Measurements from ENCODE around the gene CAMTA1.

Gene CAMTA1

DNA sequence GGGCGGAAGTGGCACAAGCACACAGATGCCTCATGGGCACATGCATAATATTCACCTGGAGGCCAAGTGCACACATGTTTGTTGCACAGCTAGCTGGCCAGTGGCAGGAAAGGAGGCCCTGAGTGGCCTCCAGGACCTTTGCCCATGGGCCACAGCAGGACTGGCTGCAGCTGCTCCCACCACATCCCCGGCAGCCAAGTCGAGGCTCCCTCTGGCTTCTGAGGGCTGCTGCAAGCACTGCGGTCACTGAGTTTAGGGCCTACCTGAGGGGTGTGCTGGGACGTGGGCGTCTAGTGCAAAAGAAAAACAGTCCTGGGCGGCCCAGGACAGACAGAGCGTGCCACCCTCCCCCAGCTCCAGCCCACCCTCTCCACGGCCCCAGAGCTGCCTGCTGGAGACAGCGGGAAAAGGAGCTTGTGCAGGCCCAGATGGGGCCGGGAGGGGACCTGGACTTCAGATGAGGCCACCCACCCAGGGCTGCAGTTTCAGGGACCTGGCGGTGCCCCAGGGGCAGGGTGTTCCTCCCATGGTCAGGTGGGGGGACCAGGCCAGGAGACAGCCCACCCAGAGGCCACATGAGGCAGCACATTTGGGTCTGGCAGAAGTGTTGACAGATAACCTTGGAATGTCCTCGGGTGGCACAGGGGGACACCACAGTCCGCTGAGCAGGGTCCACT is 720.0 kb downstream of the CAMTA1 start:
- no peak for DNase-seq (ENCODE audit: extremely low spot score)
- TF ChIP-seq LEF1 (IDR thresholded peaks at IDR 0.05; ENCODE audit: borderline replicate concordance) (no peak), FOXM1 (IDR thresholded peaks at IDR 0.05; ENCODE audit: borderline replicate concordance) (no peak), ELF4 (IDR thresholded peaks at IDR 0.05) (no peak), NFRKB (IDR thresholded peaks at IDR 0.05) (no peak)
- ChIA-PET POLR2A (no interaction called here), CTCF (no interaction called here)

- ChIA-PET POLR2A (no interaction called here), CTCF (no interaction called here)
- DNase-seq (ENCODE audit: extremely low spot score), result no peak
- TF ChIP-seq BHLHE40 (IDR thresholded peaks at IDR 0.05; ENCODE audit: borderline replicate concordance) (no peak), ARNT (IDR thresholded peaks at IDR 0.05) (no peak), LEF1 (IDR thresholded peaks at IDR 0.05; ENCODE audit: borderline replicate concordance) (no peak), FOXK2 (IDR thresholded peaks at IDR 0.05) (no peak), TARDBP (IDR thresholded peaks at IDR 0.05) (no peak), SP1 (IDR thresholded peaks at IDR 0.05) (no peak), FOXA1 (IDR thresholded peaks at IDR 0.05) (no peak), L3MBTL2 (conservative IDR thresholded peaks at IDR 0.05) (no peak)
Observed at GRCh38 chr1:7505771-7506453, 720.7 kb downstream of the CAMTA1 start.

- POLR2A ChIA-PET, result no interaction called here
- no peak for DNase-seq (ENCODE audit: extremely low spot score)
- TF ChIP-seq TARDBP (IDR thresholded peaks at IDR 0.05) (no peak), FOXK2 (IDR thresholded peaks at IDR 0.05) (no peak), FOXA1 (IDR thresholded peaks at IDR 0.05) (no peak), BHLHE40 (IDR thresholded peaks at IDR 0.05; ENCODE audit: borderline replicate concordance) (no peak), SP1 (IDR thresholded peaks at IDR 0.05) (no peak), ARNT (IDR thresholded peaks at IDR 0.05) (no peak), ZNF384 (IDR thresholded peaks at IDR 0.05) (no peak), SUZ12 (IDR thresholded peaks at IDR 0.05) (no peak)
- CTCF ChIA-PET, result no interaction called here
Observed at GRCh38 chr1:7506454-7507284, 721.4 kb downstream of the CAMTA1 start.

DNA sequence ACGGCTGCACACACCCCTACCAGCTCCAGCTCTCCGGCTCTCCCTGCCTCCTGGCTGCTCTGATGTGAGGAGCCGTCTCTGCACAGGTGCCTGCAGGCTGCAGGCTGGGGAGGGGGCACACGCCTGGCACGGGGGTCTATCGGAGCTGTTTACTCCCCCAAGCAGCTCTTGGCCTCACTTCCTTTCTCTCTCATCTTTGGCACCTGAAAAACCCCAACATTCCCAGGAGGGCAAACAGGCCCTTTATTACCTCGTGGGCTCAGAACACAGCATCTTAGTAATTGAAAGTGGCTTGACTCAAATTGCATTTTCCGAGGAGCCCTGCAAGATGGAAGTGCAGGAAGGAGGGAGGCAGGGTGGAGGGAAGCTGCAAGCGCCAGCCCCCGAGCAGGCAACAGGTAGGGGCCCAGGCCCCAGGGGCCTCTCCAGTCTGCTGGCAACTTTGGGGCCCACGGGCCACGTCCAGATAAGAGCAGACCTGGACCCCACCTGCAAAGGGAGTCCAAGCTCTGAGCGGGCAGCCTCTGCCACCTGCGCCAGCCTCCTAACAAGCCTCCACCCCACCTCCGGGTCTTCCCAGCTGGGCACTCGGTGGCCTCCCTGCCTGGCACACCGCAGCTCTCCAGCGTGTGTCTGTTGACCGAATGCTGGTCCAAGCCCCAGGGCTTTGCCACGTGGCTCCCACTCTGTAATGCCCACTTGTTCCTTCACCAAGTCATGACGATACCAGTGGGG is 722.2 kb downstream of the CAMTA1 start:
- no peak for TF ChIP-seq FOXA1 (IDR thresholded peaks at IDR 0.05)
- TF ChIP-seq NFRKB (IDR thresholded peaks at IDR 0.05), result no peak
- no peak for TF ChIP-seq BHLHE40 (IDR thresholded peaks at IDR 0.05; ENCODE audit: borderline replicate concordance)
- TF ChIP-seq, protein P1, sequence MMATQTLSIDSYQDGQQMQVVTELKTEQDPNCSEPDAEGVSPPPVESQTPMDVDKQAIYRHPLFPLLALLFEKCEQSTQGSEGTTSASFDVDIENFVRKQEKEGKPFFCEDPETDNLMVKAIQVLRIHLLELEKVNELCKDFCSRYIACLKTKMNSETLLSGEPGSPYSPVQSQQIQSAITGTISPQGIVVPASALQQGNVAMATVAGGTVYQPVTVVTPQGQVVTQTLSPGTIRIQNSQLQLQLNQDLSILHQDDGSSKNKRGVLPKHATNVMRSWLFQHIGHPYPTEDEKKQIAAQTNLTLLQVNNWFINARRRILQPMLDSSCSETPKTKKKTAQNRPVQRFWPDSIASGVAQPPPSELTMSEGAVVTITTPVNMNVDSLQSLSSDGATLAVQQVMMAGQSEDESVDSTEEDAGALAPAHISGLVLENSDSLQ (IDR thresholded peaks at IDR 0.05), result no peak
- TF ChIP-seq HDGF (IDR thresholded peaks at IDR 0.05; ENCODE audit: borderline replicate concordance), result no peak
- TF ChIP-seq SUZ12 (IDR thresholded peaks at IDR 0.05), result no peak
- POLR2A ChIA-PET, result no interaction called here
- no peak for DNase-seq (ENCODE audit: extremely low spot score)
- CTCF ChIA-PET, result no interaction called here

DNA sequence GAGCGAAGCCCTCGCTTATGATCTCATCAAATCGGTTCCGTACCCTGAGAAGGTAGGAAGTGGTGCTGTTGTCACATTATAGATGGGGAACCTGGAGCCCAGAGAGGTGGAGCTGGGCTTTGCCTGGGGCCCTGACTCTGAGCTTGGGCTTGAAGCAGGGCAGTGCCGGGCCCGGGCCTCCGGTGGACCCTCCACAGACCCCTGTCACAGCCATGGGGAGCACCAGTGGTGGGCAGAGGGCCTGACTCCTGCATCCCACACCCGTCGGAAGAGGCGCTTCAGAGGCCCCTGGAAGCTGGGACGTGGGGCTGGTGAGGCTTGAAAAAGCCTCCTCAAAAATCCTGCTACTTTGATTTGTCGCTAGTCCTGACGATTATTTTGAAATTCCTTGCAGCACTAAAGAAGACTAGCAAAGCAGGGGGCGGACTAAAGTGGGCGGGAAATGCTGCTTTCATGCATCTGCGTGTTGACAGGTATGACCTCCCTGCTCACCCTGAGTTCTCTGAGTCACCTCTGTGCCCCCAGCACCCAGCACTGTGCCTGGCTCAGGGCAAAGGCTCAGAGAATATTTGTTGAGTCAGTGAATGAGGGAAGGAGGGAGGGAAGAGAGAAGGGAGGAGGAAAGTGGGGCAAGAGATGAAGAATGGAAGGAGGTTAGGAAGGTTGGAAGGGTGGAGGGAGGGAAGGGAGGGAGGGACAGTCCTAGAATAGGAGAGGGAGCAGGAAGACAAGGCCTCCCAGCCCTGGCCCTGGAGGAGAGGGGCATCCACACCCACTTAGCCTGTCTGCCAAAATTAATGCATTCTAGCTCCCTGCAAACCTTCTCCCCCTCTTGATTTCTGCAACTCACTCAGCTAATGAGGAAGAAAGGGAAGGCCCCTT is 723.0 kb downstream of the CAMTA1 start:
- ChIA-PET POLR2A (no interaction called here), CTCF (no interaction called here)
- TF ChIP-seq HDGF (IDR thresholded peaks at IDR 0.05; ENCODE audit: borderline replicate concordance), result no peak
- no peak for TF ChIP-seq LEF1 (IDR thresholded peaks at IDR 0.05; ENCODE audit: borderline replicate concordance)
- TF ChIP-seq NFRKB (IDR thresholded peaks at IDR 0.05), result no peak
- no peak for TF ChIP-seq SUZ12 (IDR thresholded peaks at IDR 0.05)
- no peak for TF ChIP-seq FOXK2 (IDR thresholded peaks at IDR 0.05)
- TF ChIP-seq FOXA1 (IDR thresholded peaks at IDR 0.05), result no peak
- TF ChIP-seq SP1 (IDR thresholded peaks at IDR 0.05), result no peak
- TF ChIP-seq BHLHE40 (IDR thresholded peaks at IDR 0.05; ENCODE audit: borderline replicate concordance), result no peak
- no peak for TF ChIP-seq TARDBP (IDR thresholded peaks at IDR 0.05)
- TF ChIP-seq ZNF384 (IDR thresholded peaks at IDR 0.05), result no peak
- no peak for TF ChIP-seq CTBP1 (IDR thresholded peaks at IDR 0.05; ENCODE audit: borderline replicate concordance)
- no peak for TF ChIP-seq FOXM1 (IDR thresholded peaks at IDR 0.05; ENCODE audit: borderline replicate concordance)

GRCh38 chr1:7508934-7509519 is 723.8 kb downstream of the CAMTA1 start:
- ChIA-PET POLR2A (no interaction called here), CTCF (no interaction called here)
- DNase-seq (ENCODE audit: extremely low spot score), result no peak
- no peak for TF ChIP-seq ELF4 (IDR thresholded peaks at IDR 0.05)

More for the DNA sequence above, 723.0 kb downstream of the CAMTA1 start:
- DNase-seq (ENCODE audit: extremely low spot score), result no peak
